MM.1S (cell line): ENCODE data around the gene VEGFA.

Experiments used
- DNase-seq: peaks from one replicate; pipeline ENCODE4 v3.0.0-alpha.2; 2015
- H2AFZ ChIP-seq: fragments of 300-600 bp; sonication (generic); 2 replicates; pipeline ENCODE4 v1.6.0; 2016; ENCODE audit warnings: antibody characterized with exemption, low read length
- H3F3A ChIP-seq: fragments of 300-600 bp; sonication (generic); 2 replicates; pipeline ENCODE4 v1.6.1; 2016; ENCODE audit warnings: mild to moderate bottlenecking, antibody characterized with exemption, low read length, moderate library complexity, mixed read lengths; ENCODE audit not compliant: insufficient read depth
- H3K27ac ChIP-seq: fragments of 300-600 bp; sonication (generic); 2 replicates; pipeline ENCODE4 v1.5.1; 2016; ENCODE audit warnings: mild to moderate bottlenecking, low read length
- H3K27me3 ChIP-seq: fragments of 300-600 bp; sonication (generic); replicated peaks from 2 replicates; pipeline ENCODE4 v1.6.0; 2016; ENCODE audit warnings: low read length; ENCODE audit not compliant: insufficient read depth
- H3K36me3 ChIP-seq: fragments of 300-600 bp; sonication (generic); replicated peaks from 2 replicates; pipeline ENCODE4 v1.6.1; 2016; ENCODE audit warnings: mild to moderate bottlenecking, low read length, mixed read lengths; ENCODE audit not compliant: insufficient read depth
- H3K4me1 ChIP-seq: fragments of 300-600 bp; sonication (generic); 2 replicates; pipeline ENCODE4 v1.6.1; 2016; ENCODE audit warnings: low read length, mixed read lengths
- H3K4me2 ChIP-seq: fragments of 300-600 bp; sonication (generic); 2 replicates; pipeline ENCODE4 v1.6.0; 2016; ENCODE audit warnings: low read depth, low read length
- H3K4me3 ChIP-seq: fragments of 300-600 bp; sonication (generic); 2 replicates; pipeline ENCODE4 v1.5.1; 2016; ENCODE audit warnings: low read length, mixed read lengths
- H3K79me2 ChIP-seq: fragments of 300-600 bp; sonication (generic); 2 replicates; pipeline ENCODE4 v1.6.1; 2016; ENCODE audit warnings: mixed run types, low read length, mixed read lengths
- H3K9ac ChIP-seq: fragments of 300-600 bp; sonication (generic); 2 replicates; pipeline ENCODE4 v1.6.1; 2016; ENCODE audit warnings: low read length, mixed read lengths
- H3K9me2 ChIP-seq: fragments of 300-600 bp; sonication (generic); replicated peaks from 2 replicates; pipeline ENCODE4 v1.6.1; 2016; ENCODE audit warnings: mild to moderate bottlenecking, low read length, mixed read lengths; ENCODE audit not compliant: insufficient read depth
- H3K9me3 ChIP-seq: fragments of 300-600 bp; sonication (generic); replicated peaks from 2 replicates; pipeline ENCODE4 v1.6.1; 2016; ENCODE audit warnings: mild to moderate bottlenecking, low read length, mixed read lengths; ENCODE audit not compliant: insufficient read depth
- H4K20me1 ChIP-seq: fragments of 300-600 bp; sonication (generic); 2 replicates; pipeline ENCODE4 v1.6.1; 2016; ENCODE audit warnings: mild to moderate bottlenecking, low read length, moderate library complexity, mixed read lengths; ENCODE audit not compliant: insufficient read depth
- CTCF ChIP-seq: fragments of 300-600 bp; sonication (generic); IDR thresholded peaks from 2 replicates; pipeline ENCODE4 v1.5.1; 2016; ENCODE audit warnings: antibody characterized with exemption, low read length, mixed read lengths
- EZH2 ChIP-seq: fragments of 300-600 bp; sonication (generic); optimal IDR thresholded peaks from 2 replicates; pipeline ENCODE3; 2017; ENCODE audit warnings: low read depth, mild to moderate bottlenecking, antibody characterized with exemption, low read length, mixed read lengths
- EZH2phosphoT487 ChIP-seq: fragments of 300-600 bp; sonication (generic); IDR thresholded peaks from 2 replicates; pipeline ENCODE4 v1.6.1; 2018; ENCODE audit warnings: antibody characterized with exemption, low read length

VEGFA gene

GRCh38 chr6:43833996-43834390, 64.0 kb downstream of the VEGFA start:
- TF ChIP-seq EZH2 = no peak
- TF ChIP-seq EZH2phosphoT487 = no peak
- TF ChIP-seq CTCF = no peak
- H2AFZ ChIP-seq = no peak overlapping the region
- H3K9ac ChIP-seq = no peak overlapping the region
- H3K9me3 ChIP-seq = no peaks in the 10 kb centered on the region
- no peak overlapping the region for H3K4me2 ChIP-seq
- H3K4me3 ChIP-seq = no peak overlapping the region
- H3K27me3 ChIP-seq = no peaks in the 10 kb centered on the region
- no peak for DNase-seq
- no peaks in the 10 kb centered on the region for H3K9me2 ChIP-seq
- no peaks in the 10 kb centered on the region for H3K36me3 ChIP-seq
- no peaks in the 10 kb centered on the region for H4K20me1 ChIP-seq
- H3K79me2 ChIP-seq = no peaks in the 10 kb centered on the region
- no peaks in the 10 kb centered on the region for H3K4me1 ChIP-seq
- H3K27ac ChIP-seq = no peak overlapping the region
- no peaks in the 10 kb centered on the region for H3F3A ChIP-seq

GRCh38 chr6:43834528-43835155, 64.6 kb downstream of the VEGFA start:
- DNase-seq = no peak
- Histone ChIP-seq H3K4me3 (no peak overlapping the region), H3K36me3 (no peaks in the 10 kb centered on the region), H3K4me1 (no peaks in the 10 kb centered on the region), H3K9ac (no peak overlapping the region), H4K20me1 (no peaks in the 10 kb centered on the region), H3K27ac (no peak overlapping the region), H3K9me2 (no peaks in the 10 kb centered on the region), H3K79me2 (no peaks in the 10 kb centered on the region), H3K27me3 (no peaks in the 10 kb centered on the region), H2AFZ (no peak overlapping the region), H3F3A (no peaks in the 10 kb centered on the region), H3K9me3 (no peaks in the 10 kb centered on the region), H3K4me2 (no peak overlapping the region)
- TF ChIP-seq EZH2 (no peak), CTCF (no peak), EZH2phosphoT487 (no peak)

GRCh38 chr6:43835872-43836419, 65.9 kb downstream of the VEGFA start:
- no peaks in the 10 kb centered on the region for H3K36me3 ChIP-seq

More at GRCh38 chr6:43835872-43836419, 65.9 kb downstream of the VEGFA start:
- H3K9me2 ChIP-seq = no peaks in the 10 kb centered on the region
- no peak for TF ChIP-seq EZH2
- no peak overlapping the region for H3K27ac ChIP-seq
- H3K9ac ChIP-seq = no peak overlapping the region
- no peaks in the 10 kb centered on the region for H3K27me3 ChIP-seq
- H4K20me1 ChIP-seq = no peaks in the 10 kb centered on the region
- DNase-seq = no peak
- H3K4me1 ChIP-seq = no peaks in the 10 kb centered on the region
- H2AFZ ChIP-seq = no peak overlapping the region
- no peaks in the 10 kb centered on the region for H3F3A ChIP-seq
- no peak overlapping the region for H3K4me2 ChIP-seq
- H3K79me2 ChIP-seq = no peaks in the 10 kb centered on the region
- no peak overlapping the region for H3K4me3 ChIP-seq
- H3K9me3 ChIP-seq = no peaks in the 10 kb centered on the region
